Measurements from ENCODE around the gene SALL1. TPM values are rescaled to one million over a fixed set of nuclear protein-coding genes. Genes with fewer than 3 reads are reported as not detected.

SALL1 gene
- total and polyA plus RNA-seq, 9 of the 15 experiments (the other 6 are each of a cell fraction or from before 2014, with no cell fraction given): not detected

DNA sequence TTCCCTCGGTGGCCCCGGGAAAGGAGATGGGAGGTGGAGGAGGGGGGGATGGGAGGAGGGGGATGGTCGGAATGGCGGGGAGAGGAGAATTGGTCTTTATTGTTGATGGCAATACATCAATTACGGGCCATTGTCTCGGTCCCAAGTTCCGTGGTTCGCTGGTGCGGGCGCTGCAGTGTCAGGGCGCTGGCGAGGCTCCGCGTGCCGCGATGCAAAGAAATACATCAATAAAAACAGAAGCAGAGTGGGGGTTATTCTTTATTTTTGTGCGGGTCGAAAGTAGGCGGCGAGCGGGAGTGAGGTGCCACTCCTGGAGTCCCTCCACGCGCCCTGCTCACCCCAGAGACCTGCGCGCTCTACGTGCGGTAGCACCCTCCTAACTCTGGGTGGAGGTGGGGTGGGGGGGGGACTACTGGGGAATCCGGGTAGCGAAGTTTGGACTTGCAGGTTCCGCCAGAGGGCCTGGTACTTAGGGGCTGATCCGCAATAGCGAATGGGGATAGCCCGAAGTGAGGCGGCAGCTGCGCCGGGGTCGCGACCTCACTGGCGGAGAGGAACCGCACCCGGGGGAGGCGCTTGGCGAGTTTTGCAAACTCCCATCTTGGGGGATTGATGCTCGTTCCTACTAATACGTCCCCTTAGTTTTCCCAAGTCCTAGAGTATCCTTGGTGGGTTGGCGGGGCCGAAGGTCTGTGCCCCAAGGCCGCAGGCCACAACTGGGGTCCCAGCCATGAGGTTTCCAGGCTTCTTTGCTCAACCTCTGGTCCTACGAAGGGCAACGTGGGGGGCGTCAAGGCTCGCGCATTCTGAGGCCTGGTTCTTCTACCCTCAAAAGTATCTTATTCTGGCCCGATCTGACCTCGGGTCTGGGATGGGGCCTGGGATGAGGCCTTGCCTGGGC, 3.5 kb upstream of the SALL1 start (continued):
- TF ChIP-seq, protein P1, sequence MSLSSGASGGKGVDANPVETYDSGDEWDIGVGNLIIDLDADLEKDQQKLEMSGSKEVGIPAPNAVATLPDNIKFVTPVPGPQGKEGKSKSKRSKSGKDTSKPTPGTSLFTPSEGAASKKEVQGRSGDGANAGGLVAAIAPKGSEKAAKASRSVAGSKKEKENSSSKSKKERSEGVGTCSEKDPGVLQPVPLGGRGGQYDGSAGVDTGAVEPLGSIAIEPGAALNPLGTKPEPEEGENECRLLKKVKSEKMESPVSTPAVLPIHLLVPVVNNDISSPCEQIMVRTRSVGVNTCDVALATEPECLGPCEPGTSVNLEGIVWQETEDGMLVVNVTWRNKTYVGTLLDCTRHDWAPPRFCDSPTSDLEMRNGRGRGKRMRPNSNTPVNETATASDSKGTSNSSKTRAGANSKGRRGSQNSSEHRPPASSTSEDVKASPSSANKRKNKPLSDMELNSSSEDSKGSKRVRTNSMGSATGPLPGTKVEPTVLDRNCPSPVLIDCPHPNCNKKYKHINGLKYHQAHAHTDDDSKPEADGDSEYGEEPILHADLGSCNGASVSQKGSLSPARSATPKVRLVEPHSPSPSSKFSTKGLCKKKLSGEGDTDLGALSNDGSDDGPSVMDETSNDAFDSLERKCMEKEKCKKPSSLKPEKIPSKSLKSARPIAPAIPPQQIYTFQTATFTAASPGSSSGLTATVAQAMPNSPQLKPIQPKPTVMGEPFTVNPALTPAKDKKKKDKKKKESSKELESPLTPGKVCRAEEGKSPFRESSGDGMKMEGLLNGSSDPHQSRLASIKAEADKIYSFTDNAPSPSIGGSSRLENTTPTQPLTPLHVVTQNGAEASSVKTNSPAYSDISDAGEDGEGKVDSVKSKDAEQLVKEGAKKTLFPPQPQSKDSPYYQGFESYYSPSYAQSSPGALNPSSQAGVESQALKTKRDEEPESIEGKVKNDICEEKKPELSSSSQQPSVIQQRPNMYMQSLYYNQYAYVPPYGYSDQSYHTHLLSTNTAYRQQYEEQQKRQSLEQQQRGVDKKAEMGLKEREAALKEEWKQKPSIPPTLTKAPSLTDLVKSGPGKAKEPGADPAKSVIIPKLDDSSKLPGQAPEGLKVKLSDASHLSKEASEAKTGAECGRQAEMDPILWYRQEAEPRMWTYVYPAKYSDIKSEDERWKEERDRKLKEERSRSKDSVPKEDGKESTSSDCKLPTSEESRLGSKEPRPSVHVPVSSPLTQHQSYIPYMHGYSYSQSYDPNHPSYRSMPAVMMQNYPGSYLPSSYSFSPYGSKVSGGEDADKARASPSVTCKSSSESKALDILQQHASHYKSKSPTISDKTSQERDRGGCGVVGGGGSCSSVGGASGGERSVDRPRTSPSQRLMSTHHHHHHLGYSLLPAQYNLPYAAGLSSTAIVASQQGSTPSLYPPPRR (CRISPR knock-in tag; IDR thresholded peaks at IDR 0.05; ENCODE audit: borderline replicate concordance): no peak
- TF ChIP-seq NFXL1 (CRISPR knock-in tag; IDR thresholded peaks at IDR 0.05) (no peak), NR2C1 (IDR thresholded peaks at IDR 0.05) (no peak), NR2C1 (tag; IDR thresholded peaks at IDR 0.05) (no peak), FOXP1 (CRISPR knock-in tag; IDR thresholded peaks at IDR 0.05) (no peak)
- TF ChIP-seq, protein P2, sequence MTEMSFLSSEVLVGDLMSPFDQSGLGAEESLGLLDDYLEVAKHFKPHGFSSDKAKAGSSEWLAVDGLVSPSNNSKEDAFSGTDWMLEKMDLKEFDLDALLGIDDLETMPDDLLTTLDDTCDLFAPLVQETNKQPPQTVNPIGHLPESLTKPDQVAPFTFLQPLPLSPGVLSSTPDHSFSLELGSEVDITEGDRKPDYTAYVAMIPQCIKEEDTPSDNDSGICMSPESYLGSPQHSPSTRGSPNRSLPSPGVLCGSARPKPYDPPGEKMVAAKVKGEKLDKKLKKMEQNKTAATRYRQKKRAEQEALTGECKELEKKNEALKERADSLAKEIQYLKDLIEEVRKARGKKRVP (CRISPR knock-in tag; IDR thresholded peaks at IDR 0.05): no peak
- TF ChIP-seq, protein P3, sequence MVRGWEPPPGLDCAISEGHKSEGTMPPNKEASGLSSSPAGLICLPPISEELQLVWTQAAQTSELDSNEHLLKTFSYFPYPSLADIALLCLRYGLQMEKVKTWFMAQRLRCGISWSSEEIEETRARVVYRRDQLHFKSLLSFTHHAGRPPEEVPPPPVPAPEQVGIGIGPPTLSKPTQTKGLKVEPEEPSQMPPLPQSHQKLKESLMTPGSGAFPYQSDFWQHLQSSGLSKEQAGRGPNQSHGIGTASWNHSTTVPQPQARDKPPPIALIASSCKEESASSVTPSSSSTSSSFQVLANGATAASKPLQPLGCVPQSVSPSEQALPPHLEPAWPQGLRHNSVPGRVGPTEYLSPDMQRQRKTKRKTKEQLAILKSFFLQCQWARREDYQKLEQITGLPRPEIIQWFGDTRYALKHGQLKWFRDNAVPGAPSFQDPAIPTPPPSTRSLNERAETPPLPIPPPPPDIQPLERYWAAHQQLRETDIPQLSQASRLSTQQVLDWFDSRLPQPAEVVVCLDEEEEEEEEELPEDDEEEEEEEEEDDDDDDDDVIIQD (CRISPR knock-in tag; IDR thresholded peaks at IDR 0.05): no peak

Measured in K562 (cell line).